Measurements from ENCODE around the gene DLG5.

DNA sequence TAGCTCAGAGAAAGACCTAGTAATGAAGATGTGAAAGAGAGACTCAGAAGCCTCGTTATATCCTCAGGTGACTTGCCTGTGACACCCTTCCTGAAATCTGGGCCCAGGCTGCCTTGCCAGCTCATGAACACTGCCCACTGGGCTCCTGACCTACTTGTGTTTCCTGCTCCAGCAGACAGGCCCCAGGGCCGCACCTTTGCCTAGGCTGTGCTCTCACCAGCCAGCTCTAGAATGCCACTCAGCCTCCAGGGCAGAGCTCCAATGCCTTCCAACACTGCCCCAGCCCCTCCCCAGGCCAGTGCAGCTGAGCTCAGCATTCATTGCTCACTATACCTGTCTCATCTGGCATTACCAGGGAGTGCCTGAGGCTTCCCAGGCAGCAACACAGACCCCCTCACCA lies 94.3 kb downstream of the DLG5 start:
- no peak for TF ChIP-seq GLI4 (tag by site-specific recombination; IDR thresholded peaks at IDR 0.05)
- TF ChIP-seq ZNF473 (tag by site-specific recombination; IDR thresholded peaks at IDR 0.05): no peak
- TF ChIP-seq, protein P1, sequence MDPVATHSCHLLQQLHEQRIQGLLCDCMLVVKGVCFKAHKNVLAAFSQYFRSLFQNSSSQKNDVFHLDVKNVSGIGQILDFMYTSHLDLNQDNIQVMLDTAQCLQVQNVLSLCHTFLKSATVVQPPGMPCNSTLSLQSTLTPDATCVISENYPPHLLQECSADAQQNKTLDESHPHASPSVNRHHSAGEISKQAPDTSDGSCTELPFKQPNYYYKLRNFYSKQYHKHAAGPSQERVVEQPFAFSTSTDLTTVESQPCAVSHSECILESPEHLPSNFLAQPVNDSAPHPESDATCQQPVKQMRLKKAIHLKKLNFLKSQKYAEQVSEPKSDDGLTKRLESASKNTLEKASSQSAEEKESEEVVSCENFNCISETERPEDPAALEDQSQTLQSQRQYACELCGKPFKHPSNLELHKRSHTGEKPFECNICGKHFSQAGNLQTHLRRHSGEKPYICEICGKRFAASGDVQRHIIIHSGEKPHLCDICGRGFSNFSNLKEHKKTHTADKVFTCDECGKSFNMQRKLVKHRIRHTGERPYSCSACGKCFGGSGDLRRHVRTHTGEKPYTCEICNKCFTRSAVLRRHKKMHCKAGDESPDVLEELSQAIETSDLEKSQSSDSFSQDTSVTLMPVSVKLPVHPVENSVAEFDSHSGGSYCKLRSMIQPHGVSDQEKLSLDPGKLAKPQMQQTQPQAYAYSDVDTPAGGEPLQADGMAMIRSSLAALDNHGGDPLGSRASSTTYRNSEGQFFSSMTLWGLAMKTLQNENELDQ (tag by site-specific recombination; IDR thresholded peaks at IDR 0.05; ENCODE audit: low read depth): no peak
- TF ChIP-seq ZNF561 (tag by site-specific recombination; IDR thresholded peaks at IDR 0.05; ENCODE audit: borderline replicate concordance): no peak
- TF ChIP-seq, protein P2, sequence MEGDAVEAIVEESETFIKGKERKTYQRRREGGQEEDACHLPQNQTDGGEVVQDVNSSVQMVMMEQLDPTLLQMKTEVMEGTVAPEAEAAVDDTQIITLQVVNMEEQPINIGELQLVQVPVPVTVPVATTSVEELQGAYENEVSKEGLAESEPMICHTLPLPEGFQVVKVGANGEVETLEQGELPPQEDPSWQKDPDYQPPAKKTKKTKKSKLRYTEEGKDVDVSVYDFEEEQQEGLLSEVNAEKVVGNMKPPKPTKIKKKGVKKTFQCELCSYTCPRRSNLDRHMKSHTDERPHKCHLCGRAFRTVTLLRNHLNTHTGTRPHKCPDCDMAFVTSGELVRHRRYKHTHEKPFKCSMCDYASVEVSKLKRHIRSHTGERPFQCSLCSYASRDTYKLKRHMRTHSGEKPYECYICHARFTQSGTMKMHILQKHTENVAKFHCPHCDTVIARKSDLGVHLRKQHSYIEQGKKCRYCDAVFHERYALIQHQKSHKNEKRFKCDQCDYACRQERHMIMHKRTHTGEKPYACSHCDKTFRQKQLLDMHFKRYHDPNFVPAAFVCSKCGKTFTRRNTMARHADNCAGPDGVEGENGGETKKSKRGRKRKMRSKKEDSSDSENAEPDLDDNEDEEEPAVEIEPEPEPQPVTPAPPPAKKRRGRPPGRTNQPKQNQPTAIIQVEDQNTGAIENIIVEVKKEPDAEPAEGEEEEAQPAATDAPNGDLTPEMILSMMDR (tag by site-specific recombination; IDR thresholded peaks at IDR 0.05): no peak
- no peak for TF ChIP-seq ZNF274 (IDR thresholded peaks at IDR 0.05; ENCODE audit: low read length)
- TF ChIP-seq ZNF274 (tag by site-specific recombination; IDR thresholded peaks at IDR 0.05; ENCODE audit: borderline replicate concordance): no peak
- TF ChIP-seq, protein P3, sequence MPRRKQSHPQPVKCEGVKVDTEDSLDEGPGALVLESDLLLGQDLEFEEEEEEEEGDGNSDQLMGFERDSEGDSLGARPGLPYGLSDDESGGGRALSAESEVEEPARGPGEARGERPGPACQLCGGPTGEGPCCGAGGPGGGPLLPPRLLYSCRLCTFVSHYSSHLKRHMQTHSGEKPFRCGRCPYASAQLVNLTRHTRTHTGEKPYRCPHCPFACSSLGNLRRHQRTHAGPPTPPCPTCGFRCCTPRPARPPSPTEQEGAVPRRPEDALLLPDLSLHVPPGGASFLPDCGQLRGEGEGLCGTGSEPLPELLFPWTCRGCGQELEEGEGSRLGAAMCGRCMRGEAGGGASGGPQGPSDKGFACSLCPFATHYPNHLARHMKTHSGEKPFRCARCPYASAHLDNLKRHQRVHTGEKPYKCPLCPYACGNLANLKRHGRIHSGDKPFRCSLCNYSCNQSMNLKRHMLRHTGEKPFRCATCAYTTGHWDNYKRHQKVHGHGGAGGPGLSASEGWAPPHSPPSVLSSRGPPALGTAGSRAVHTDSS (tag by site-specific recombination; IDR thresholded peaks at IDR 0.05): no peak
- TF ChIP-seq ZNF266 (tag by site-specific recombination; IDR thresholded peaks at IDR 0.05; ENCODE audit: low read depth): no peak
- no peak for TF ChIP-seq ZNF623 (tag by site-specific recombination; IDR thresholded peaks at IDR 0.05)
- TF ChIP-seq ZNF169 (tag by site-specific recombination; IDR thresholded peaks at IDR 0.05): no peak
- no peak for TF ChIP-seq MZF1 (tag by site-specific recombination; IDR thresholded peaks at IDR 0.05; ENCODE audit: borderline replicate concordance)
- TF ChIP-seq ZNF311 (tag by site-specific recombination; IDR thresholded peaks at IDR 0.05; ENCODE audit: borderline replicate concordance): no peak

Measured in HEK293 (cell line).